ENCODE results near the gene GPR153. TPM values are rescaled to one million over a fixed set of nuclear protein-coding genes. Genes with fewer than 3 reads are reported as not detected.
"Not testable (repeated sequence)": the region's sequence is repeated elsewhere in the genome, so short reads cannot be mapped to it uniquely, and the experiment has no call there.

Gene GPR153
- total RNA-seq (2014; rRNA removed; shearing (Covaris generic)), result 3.0 and 6.3 TPM in 2 replicates

GRCh38 chr1:6260961-6261614 lies at the start of gene GPR153:
TSS of gene GPR153 (minus strand) at chr1:6261098. CDS start at chr1:6254905, 6,193 bp downstream.
- peak; percentile 74 for DNase-seq (ENCODE audit: low read depth)

DNA sequence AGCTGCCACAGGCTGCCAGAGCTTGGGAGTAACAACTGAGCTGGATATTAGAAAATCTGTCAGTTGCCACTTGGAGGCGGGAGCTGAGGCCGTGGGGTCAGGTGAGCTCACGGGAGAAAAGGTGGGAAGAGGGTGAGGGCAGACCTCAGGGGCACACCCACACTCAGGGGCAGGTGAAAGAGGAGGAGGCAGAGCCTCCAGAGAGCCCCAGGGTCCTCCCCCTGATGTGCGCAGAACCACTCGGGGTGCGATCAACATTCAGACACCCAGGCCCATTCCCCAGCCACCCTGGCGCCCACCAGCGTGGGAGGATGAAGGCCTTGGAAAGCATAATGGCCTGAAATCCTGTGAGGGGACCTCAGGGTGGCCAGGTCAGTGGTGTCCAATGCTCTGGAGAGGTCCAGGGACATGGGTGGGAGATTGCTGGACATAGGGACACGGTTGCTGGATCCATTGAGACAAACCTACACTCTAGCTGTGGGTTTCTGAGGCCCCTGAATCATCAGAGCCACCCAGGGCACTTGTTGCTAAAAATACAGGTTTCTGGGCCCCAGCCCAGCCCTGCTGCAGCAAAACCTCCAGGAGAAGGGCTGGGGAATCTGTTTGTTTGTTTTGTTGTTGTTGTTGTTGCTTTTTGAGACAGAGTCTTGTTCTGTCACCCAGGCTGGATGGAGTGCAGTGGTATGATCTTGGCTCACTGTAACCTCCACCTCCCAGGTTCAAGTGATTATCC lies 49.4 kb upstream of the GPR153 start:
- DNase-seq (ENCODE audit: low read depth), result no peak

- no peak for DNase-seq (ENCODE audit: low read depth)
These were observed 48.7 kb upstream of the GPR153 start for GRCh38 chr1:6309564-6309963.

GRCh38 chr1:6308449-6308848 lies 47.6 kb upstream of the GPR153 start:
- no peak for DNase-seq (ENCODE audit: low read depth)

DNA sequence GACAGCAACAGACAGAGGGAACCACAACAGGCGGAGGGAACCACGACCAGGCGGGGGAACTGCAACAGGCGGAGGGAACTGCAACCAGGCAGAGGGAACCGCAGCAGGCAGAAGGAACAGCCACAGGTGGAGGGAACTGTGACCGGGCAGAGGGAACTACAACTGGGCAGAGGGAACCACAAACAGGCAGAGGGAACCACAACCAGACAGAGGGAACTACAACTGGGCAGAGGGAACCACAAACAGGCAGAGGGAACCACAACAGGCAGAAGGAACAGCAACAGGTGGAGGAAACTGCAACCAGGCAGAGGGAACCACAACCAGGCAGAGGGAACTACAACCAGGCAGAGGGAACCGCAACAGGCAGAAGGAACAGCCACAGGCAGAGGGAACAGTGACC lies 46.8 kb upstream of the GPR153 start:
- not testable (repeated sequence) for DNase-seq (ENCODE audit: low read depth)

- DNase-seq (ENCODE audit: low read depth), result no peak
These were observed 46.2 kb upstream of the GPR153 start for GRCh38 chr1:6307099-6307498.

- DNase-seq (ENCODE audit: low read depth), result no peak
These were observed 42.6 kb upstream of the GPR153 start for GRCh38 chr1:6303397-6304012.

GRCh38 chr1:6302568-6302967 lies 41.7 kb upstream of the GPR153 start:
- no peak for DNase-seq (ENCODE audit: low read depth)

DNA sequence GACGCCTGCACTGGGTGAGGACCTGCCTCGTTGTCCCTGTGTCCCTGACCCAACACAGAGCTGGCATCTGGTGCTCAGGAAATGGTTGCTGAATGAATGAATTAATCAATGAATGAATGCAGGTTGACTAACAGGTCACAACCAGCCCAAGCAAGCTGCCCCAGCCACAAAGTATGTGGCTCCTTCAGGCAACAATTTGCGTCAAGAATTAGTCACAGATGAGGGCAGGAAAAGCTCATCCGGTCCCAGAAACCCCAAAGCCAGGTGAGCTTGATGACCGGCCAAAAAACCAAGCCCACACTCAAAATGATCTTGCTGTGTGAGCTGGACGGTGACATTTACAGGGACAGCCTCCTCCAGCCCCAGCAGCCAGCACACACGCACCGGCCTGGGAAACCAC lies 40.6 kb upstream of the GPR153 start:
- DNase-seq (ENCODE audit: low read depth), result peak; percentile 22

GRCh38 chr1:6300342-6301048 lies 39.6 kb upstream of the GPR153 start:
- DNase-seq (ENCODE audit: low read depth), result no peak

- DNase-seq (ENCODE audit: low read depth), result no peak
These were observed 38.8 kb upstream of the GPR153 start for GRCh38 chr1:6299557-6300165.

DNA sequence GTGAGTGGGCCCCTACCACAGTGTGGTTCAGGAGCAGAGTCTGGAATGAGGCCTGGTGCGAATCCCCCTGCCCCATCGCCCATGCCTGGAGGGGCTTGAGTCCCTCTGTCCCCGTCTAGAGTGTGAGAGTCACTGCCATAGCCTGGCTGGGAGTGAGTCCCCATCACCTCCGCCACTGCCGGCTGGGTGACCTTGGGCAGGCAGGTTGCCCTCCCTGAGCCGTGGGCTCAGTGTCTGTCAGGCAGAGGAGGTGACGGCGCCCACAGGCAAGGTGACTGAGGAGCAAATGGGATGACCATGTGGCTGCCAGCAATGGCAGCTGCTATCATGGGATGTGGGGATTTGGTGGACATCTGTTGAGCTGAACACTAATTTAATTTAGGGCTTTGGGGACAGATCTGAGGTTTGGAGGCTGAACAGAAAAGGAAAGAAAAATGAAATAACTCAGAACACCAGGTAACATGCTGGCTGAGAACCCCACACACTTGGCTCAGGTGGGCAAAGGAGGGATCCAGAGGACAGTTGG lies 38.1 kb upstream of the GPR153 start:
- no peak for DNase-seq (ENCODE audit: low read depth)

DNA sequence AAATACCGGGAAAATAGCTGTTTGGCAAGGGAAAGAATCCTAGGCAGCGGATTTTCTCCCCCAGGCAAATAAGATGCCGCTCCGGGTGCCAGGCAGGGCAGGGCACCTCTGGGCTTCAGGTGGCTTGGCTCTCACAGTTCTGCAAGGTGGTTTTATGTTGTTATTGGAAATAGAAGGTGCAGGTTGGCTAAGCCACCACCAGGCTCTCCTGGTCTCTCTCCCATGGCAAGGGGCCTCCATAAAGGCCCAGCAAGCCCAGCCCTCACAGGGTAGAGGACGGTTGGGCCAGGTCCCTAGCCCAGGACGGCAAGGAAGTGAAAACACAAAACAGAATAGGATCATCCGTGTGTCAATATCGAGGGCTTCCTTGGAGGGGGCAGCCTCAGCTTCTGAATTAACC lies 37.6 kb upstream of the GPR153 start:
- no peak for DNase-seq (ENCODE audit: low read depth)

DNA sequence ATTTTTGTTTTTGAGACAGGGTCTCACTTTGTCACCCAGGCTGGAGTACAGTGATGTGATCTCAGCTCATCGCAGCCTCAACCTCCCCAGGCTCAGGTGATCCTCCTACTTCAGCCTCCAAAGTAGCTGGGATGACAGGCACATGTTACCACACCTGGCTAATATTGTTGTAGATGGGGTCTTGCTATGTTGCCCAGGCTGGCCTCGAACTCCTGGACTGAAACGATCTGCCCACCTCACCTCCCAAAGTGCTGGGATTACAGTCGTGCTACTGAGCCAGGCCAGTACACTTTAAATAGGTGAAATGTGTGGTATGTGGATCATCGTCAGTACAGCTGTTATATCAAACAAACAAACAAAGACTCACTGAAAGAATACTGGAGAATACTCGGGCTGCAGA lies 35.0 kb upstream of the GPR153 start:
- no peak for DNase-seq (ENCODE audit: low read depth)

DNA sequence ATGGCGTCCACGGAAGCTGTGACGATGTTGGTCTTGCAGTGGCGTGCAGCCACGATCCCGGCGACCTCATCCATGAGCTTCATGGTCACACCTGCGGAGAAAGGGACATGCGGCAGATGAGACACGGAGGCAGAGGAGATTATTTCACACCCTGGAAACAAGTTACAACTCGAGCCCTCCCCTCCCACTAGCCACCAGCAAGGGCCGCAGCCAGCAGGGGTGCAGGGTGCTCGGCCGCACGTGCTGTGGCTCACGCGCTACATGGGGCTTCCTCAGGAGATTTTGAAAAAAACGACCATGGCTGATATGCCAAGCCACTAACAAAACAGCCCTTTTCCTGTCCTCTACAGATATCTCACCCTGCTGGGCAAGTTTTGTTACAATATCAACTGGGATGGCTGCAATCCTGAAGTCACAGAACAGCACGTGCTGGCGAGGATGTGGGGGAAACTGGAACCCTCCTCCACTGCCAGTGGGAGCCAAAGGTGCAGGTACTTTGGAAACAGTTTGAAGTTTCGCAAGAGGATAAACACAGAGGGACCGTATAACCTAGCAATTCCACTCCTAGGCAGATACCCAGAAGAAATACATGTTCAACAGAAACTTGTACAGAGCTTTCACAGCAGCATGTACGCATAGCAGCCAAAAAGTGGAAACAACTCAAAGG lies 34.1 kb upstream of the GPR153 start:
- no peak for DNase-seq (ENCODE audit: low read depth)

DNA sequence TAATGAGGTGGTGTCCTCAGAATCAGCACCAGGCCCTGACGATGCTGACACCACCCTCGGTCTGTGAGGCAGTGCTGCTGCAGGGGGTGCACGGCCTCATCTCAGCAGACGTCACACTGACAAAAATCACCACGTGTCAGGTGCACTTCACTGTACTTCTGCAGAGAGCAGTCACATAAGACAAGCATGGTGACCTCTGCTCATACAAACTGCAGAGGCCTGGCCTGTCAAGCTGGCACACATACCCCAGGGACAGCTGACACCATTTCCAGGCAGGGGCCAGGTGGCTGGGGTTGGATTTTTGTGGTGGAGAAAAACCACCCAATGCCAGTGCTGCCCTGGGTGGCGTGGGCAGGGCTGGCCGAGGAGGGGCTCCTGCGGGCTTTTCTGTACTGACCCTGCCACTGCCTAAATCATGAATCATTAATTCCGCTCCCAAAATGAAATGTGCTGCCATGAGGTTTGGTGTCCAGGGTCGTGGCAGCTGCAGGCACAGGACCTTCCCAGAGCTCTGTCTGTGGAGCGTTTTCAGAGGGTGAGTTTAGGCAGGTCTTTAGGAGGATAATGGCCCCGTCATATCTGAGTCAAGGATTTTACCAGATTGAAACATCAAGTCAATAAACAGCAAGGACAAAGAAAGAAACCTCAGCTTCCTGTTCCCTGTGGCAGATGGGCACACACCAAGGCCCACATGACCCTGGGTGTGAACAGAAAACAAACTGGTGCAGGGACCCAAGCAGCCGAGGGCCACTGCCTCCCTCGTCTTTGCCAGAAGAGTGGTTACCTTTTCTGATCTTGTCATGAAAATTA lies 33.4 kb upstream of the GPR153 start:
- no peak for DNase-seq (ENCODE audit: low read depth)

DNA sequence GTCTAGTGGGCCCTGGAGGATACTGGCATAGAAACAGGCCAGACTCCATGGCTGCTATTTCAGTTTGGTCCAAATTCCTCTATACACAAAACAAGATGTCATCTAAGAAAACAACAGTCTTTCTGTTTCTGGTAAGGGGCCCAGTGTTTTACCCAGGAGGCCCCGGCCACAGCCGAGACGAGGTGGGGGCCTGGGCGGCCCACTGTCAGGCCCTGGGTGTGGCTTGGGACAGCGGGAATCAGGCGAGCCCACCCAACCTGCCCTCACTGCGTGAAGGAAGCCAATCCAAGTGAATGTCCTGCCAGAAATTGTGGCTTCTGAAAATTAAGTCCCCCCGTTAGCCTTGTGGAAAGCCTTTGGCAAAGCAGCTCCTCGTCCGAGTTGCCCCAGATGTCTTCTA lies 31.2 kb upstream of the GPR153 start:
- no peak for DNase-seq (ENCODE audit: low read depth)

DNA sequence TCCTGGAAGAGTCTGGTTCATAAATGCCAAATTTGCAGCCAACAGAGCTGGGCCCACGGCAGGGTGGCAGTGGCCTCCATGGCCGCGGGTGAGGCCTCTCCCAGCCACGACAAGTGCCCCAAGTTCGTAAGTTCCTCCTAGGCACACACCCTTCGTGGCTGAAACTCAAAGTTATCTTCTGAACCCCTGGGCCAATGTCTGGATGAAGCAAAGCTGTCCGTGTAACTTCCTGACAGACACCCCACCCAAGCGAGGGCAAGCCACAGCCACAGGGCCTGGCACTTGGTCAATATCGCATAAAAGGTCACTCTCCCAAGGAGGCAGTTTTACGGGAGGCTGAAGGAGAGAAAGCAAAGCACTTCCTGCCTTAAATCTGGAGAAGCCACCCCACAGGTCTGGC lies 27.8 kb upstream of the GPR153 start:
- no peak for DNase-seq (ENCODE audit: low read depth)

GRCh38 chr1:6288026-6288425 lies 27.1 kb upstream of the GPR153 start:
- DNase-seq (ENCODE audit: low read depth), result no peak

GRCh38 chr1:6287431-6287886 lies 26.6 kb upstream of the GPR153 start:
- DNase-seq (ENCODE audit: low read depth), result no peak
